ENCODE data around the gene GABRD. TPM values are rescaled to one million over a fixed set of nuclear protein-coding genes. Genes with fewer than 3 reads are reported as not detected.

GABRD gene
- total RNA-seq, 3 donors from 2014 or later (not counting 1 experiment from before 2014, with no cell fraction given): 0.19 to 0.33 TPM; not detected in 1

DNA sequence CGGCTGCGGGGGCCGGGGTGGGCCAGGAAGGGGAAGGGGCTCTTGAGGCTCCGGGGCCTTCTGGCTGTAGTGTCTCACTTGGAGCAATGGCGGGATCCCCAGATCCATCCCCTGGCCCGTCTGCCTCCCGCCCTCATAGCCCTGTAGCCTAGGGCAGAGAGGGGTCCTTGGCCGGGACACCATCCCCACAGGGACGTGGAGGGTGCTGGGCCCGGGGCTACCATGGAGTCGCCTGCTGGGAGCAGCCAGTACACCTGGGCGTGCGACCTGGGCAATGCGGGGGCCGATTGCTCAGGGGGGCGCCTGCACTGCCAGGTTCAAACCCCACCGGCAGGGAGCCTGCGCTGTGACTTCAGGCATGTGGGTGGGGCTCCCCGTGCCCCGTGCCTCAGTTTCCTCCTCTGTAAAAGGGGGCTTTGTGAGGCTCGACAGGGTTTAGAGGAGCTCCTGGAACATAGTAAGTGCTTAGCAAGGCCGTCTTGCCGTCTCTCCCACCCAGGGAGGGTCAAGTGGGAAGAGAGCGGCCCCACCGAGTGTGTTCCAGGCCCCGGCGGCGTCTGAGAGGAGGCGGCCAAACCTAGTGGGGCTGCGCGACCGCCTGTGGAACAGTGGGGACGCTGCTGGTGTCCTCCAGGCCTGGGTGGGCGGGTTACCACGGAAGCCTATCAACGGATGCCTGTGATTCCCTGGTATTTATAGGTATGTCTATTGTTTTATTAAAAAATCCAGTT, 51.8 kb downstream of the GABRD start:
- 95% methylated on average over 36 of the region's 36 CpGs for WGBS (ENCODE audit: insufficient coverage)
- no peaks in the 10 kb centered on the region for H3K4me1 ChIP-seq (ENCODE audit: control insufficient read depth, insufficient read depth, low read length)
- ATAC-seq (no peak), DNase-seq (no peak)
- no peak overlapping the region for H3K27ac ChIP-seq (ENCODE audit: low read length)
- intact Hi-C loops (cut with micrococcal nuclease): no loop called here
- H3K36me3 ChIP-seq (ENCODE audit: control insufficient read depth, insufficient read depth, low read length): peaks cover 6% of the 10 kb centered on the region
- Mint-ChIP-seq H3K4me1 (peaks cover 4 to 15% of the 10 kb centered on the region in 2 donors), H3K36me3 (no peaks in the 10 kb centered on the region), H3K9me3 (no peaks in the 10 kb centered on the region), H3K4me3 (no peak overlapping the region), H3K27ac (no peak overlapping the region), H3K27me3 (ENCODE audit: low read depth in 2 of 2) (no peaks in the 10 kb centered on the region)
- H3K4me3 ChIP-seq (ENCODE audit: low read length): no peak overlapping the region
- H3K27me3 ChIP-seq (ENCODE audit: control insufficient read depth, insufficient read depth, low read length): no peaks in the 10 kb centered on the region
- TF ChIP-seq, protein P1, sequence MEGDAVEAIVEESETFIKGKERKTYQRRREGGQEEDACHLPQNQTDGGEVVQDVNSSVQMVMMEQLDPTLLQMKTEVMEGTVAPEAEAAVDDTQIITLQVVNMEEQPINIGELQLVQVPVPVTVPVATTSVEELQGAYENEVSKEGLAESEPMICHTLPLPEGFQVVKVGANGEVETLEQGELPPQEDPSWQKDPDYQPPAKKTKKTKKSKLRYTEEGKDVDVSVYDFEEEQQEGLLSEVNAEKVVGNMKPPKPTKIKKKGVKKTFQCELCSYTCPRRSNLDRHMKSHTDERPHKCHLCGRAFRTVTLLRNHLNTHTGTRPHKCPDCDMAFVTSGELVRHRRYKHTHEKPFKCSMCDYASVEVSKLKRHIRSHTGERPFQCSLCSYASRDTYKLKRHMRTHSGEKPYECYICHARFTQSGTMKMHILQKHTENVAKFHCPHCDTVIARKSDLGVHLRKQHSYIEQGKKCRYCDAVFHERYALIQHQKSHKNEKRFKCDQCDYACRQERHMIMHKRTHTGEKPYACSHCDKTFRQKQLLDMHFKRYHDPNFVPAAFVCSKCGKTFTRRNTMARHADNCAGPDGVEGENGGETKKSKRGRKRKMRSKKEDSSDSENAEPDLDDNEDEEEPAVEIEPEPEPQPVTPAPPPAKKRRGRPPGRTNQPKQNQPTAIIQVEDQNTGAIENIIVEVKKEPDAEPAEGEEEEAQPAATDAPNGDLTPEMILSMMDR (IDR thresholded peaks at IDR 0.05): no peak
- no peaks in the 10 kb centered on the region for H3K9me3 ChIP-seq (ENCODE audit: control insufficient read depth, insufficient read depth, low read length)

DNA sequence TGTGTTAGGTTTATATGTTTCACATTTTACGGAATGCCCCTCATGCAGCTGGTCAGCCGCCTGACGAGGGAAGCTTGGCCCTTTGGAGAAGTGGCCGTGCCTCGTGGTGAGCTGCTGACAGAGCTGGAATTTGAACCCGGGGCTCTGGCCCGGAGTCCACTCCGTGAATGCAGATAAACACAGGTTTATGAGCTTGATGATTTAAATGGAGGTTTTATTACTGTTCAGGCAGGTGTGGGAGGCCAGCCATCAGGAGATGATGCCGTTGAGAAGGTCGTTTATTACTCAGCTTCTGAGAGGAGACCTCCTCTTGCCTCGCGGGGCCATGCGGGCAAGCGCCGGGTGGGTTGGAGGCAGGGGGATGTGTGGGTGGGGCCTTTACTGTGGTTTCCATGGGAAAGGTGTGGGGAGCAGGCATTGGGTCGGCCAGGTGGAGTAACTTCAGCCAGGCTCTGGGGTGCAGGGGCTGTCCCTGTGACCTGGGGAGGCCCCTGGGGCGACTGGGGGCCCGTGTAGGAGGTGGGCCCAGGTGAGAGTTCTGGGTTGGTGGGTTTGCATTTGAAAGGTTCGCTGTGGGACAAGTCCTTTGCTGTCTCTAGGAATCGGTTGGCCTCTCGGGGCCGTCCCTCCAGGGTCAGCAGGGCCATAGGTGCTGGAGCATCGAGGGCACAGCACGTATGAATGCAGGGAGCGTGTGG, 53.1 kb downstream of the GABRD start:
- intact Hi-C loops (cut with micrococcal nuclease): no loop called here
- Mint-ChIP-seq H3K36me3 (peaks cover 4% of the 10 kb centered on the region), H3K27me3 (ENCODE audit: low read depth in 2 of 2) (no peaks in the 10 kb centered on the region), H3K4me1 (peaks cover 4 to 10% of the 10 kb centered on the region in 2 donors), H3K4me3 (no peak overlapping the region), H3K27ac (no peak overlapping the region), H3K9me3 (no peaks in the 10 kb centered on the region)
- ATAC-seq (no peak), DNase-seq (no peak)
- 83% methylated on average over 25 of the region's 25 CpGs for WGBS (ENCODE audit: insufficient coverage)
- Histone ChIP-seq H3K4me3 (ENCODE audit: low read length) (no peak overlapping the region), H3K36me3 (ENCODE audit: control insufficient read depth, insufficient read depth, low read length) (peaks cover 6% of the 10 kb centered on the region), H3K27ac (ENCODE audit: low read length) (no peak overlapping the region), H3K27me3 (ENCODE audit: control insufficient read depth, insufficient read depth, low read length) (no peaks in the 10 kb centered on the region), H3K9me3 (ENCODE audit: control insufficient read depth, insufficient read depth, low read length) (peaks cover 4% of the 10 kb centered on the region), H3K4me1 (ENCODE audit: control insufficient read depth, insufficient read depth, low read length) (no peaks in the 10 kb centered on the region)
- TF ChIP-seq, protein P1 (IDR thresholded peaks at IDR 0.05): no peak

DNA sequence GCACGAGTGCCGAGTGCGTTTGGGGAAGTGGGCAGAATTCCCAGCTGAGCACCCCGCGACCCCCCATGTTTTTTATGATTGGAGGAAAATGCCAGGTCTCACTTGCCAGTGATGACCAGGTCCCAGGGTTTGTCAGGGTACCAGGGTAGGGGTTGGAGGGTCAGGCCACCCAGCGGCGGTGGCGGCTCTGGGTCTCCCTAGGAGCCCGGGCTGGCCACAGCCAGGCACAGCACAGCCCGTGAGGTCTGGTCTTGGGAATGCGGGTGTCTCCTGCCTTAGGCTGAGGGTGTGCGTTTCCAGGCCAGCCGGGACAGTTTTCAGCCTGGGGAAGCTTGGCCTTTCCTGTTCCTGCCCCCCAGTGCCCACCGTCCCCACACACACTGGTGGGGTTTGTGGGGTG, 53.7 kb downstream of the GABRD start:
- Histone ChIP-seq H3K4me1 (ENCODE audit: control insufficient read depth, insufficient read depth, low read length) (no peaks in the 10 kb centered on the region), H3K9me3 (ENCODE audit: control insufficient read depth, insufficient read depth, low read length) (peaks cover 10% of the 10 kb centered on the region), H3K36me3 (ENCODE audit: control insufficient read depth, insufficient read depth, low read length) (peaks cover 5% of the 10 kb centered on the region), H3K27ac (ENCODE audit: low read length) (no peak overlapping the region), H3K4me3 (ENCODE audit: low read length) (no peak overlapping the region), H3K27me3 (ENCODE audit: control insufficient read depth, insufficient read depth, low read length) (no peaks in the 10 kb centered on the region)
- intact Hi-C loops (cut with micrococcal nuclease): no loop called here
- Mint-ChIP-seq H3K4me1 (peaks cover 4 to 10% of the 10 kb centered on the region in 2 donors), H3K36me3 (peaks cover 10% of the 10 kb centered on the region), H3K9me3 (peaks cover 2 to 4% of the 10 kb centered on the region in 2 donors), H3K4me3 (no peak overlapping the region), H3K27me3 (ENCODE audit: low read depth in 2 of 2) (no peaks in the 10 kb centered on the region), H3K27ac (no peak overlapping the region)
- TF ChIP-seq, protein P1 (IDR thresholded peaks at IDR 0.05): no peak
- DNase-seq (no peak), ATAC-seq (no peak)
- 95% methylated on average over 14 of the region's 14 CpGs for WGBS (ENCODE audit: insufficient coverage)

Measured in natural killer cell (primary cell).